Kidney capillary endothelial cell (primary cell): Measurements from ENCODE around the gene ENDOV.

Source experiments
- DNase-seq: peaks from one replicate; pipeline ENCODE4 v3.0.0-alpha.2; 2018; ENCODE audit warnings: low spot score

Gene ENDOV

DNA sequence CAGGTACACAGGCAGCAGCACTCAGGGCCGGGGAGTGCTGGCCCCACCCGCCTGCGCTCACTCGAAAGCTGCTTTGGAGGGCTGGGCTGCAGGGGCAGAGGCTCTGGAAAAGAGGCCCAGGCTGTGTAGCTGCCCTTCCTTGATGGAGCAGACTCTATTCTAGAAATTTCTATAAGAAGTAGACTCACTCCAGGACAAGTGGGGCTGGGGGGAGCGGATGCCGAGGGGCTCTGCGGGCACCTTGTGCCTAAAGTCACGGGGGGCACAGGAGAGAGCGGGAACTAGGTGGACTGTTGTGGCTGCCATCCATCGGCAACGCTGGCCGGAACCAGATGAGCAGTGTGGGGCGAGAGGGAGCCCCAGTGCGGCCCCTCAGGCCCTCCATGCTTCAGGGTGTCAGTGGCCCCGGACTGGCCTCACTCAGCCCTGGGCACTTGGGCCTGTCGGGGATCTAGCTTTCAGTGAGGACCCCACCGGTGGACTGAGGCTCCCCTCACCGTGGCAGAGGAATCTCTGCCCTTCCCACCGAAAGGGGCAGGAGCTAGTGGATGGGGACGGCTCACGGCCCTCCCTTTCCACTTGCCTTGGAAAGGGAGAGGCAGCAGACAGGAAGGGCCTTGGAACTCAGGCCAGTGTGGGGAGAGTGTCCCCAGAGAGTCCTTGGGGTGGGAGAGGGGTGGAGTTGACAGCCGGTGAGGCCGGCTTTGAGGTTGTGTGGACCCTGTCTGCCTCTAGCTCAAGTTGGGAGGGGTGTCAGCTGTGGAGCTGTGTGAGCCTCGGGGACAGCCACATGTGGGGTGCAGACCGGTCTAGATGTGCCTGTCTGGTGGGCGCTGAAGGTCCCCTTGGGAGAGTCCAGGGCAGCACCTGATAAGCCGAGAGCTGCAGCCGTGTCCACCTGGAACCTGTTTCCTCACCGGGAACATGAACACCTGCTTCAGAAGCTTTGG lies 16.6 kb downstream of the ENDOV start:
- no peak for DNase-seq

- DNase-seq = no peak
Measured at GRCh38 chr17:80432350-80432955, 17.5 kb downstream of the ENDOV start.

GRCh38 chr17:80432961-80433550 lies 18.1 kb downstream of the ENDOV start:
- no peak for DNase-seq

DNA sequence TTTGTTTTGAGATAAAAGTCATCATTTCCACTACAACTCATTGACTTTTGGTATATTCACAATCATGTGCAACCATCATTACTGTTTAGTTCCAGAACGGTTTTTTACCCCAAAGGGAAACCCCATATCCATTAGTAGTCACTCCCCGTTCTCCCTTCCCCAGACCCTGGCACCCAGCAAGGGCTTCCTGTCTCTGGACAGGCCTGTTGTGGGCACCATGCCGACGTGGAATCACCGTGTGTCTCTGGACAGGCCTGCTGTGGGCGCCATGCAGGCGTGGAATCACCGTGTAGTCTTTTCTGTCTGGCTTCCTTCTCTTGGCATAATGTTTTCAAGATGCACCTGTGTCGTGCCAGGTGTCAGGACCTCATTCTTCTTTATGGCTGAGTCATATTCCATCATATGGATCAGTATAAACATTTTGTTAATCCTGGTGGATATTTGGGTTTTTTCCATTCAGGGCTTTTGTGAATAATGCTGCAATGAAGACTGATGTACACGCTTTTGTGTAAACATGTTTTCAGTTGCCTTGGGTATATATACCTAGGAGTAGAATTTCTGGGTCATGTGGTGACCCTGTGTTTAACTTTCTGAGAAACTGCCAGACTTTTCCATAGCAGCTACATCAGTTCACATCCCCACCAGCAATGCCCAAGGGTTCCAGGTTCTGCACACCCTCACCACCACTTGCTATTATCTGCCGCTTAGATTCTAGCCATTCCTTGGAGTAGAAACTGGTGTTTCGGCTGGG lies 19.1 kb downstream of the ENDOV start:
- no peak for DNase-seq

DNA sequence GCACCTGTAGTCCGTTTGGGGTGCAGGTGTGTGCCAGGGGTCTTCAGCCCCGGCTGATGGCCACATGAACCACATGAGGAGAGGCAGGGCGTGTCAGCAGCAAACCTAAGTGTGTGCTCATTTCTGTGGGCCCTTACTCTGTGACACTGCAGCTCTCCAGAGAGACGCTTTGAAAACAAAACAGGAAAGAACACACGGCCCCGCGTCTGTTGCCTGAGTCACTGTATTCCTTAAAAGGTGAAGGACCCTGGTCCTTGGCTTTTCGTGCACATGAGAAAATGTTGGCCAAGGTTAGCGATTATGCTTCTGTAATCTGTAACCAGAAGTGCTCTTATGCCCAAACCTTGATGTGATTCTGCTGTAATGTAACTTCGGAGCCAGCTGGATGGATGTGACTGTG lies 22.6 kb downstream of the ENDOV start:
- DNase-seq = no peak

DNA sequence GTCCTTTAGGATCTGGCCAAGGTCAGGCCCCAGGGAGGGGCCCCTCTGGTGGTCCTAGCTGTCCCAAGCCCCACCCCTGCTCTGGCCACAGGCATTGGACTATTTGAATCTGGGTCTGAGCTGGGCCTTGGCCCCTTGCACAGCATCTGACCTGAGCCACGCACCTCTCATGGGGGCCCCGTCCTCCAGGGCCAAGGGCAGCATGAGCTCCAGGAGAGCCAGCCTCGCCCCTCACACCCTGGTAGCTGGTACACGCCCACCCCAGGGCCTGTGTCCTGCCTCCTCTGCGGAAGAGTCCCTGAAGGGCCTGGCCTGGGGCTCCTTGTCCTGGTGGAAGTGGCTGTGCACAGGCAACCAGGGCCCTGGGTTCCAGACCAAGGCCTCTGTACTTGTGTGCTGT lies 23.8 kb downstream of the ENDOV start:
- no peak for DNase-seq

DNA sequence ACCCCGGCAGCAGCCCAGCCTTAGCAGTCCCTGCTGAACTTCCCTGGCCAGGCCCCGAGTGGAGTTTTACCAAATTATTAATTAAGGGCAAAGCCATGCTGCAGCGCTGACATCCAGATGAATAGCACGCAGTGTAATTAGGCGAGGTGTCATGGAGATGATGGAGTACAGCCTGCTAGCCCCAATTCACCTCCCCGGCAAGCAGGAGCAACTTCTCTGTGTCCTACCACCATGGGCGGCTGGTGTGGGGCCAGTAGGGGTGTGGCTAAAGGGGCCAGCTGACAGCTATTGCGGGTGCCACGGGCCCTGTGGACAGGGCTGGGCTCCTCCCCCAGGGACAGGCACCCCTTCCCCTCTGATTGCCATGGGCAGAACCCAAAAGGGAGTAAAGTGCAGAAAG lies 24.5 kb downstream of the ENDOV start:
- DNase-seq = no peak

GRCh38 chr17:80441133-80441578 lies 26.2 kb downstream of the ENDOV start:
- DNase-seq = peak; percentile 42

DNA sequence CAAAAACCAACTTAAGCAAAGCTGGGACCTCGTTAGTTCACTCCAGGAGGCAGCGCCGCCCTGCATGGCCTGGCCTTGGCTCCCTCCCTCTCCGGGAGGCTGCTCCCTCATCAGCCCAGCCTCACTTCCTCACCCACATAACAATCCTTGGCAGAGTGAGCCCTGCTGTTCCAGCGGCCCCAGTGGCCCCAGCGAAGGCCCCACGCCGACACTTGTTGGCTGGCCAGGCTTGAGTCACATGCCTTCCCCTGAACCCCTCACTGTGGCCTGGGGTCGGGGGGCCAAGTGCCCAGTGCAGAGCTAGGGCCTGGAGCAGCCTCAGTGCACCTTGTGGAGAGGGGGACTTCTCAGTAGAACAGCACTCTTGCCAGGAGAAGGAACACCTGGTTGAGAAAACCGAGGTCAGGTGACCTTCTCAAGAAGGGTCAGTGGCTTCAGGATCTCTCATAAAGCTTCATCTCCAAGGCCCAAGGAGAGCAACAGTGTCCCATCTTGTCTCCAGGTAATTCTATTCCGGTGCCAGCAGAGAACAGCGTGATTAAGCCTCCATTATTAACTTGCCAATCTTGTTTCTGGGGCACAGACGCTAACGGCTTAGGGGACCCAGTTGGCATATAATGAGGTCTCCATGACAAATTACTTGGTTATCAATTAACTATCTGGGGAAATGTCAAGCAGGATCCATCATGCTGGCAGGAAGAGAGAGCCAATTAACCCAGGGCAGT lies 26.8 kb downstream of the ENDOV start:
- no peak for DNase-seq

DNA sequence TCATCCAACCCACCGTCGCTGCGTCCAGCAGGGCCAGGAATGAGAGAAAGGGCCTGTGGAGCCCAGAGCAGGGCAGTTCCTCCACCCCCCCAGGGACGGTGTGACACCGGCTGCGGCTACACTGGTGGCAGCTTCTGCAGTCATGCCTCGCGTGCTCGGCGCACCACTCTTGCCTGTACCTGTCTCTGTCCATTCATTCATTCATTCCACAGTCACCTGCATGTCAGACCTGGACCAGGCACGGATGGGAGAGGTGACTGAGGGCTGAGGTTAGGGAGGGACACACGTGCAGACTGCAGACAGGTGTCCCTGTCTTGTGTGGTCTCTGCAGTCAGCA lies 27.3 kb downstream of the ENDOV start:
- no peak for DNase-seq

GRCh38 chr17:80442764-80443163 lies 27.8 kb downstream of the ENDOV start:
- no peak for DNase-seq

DNA sequence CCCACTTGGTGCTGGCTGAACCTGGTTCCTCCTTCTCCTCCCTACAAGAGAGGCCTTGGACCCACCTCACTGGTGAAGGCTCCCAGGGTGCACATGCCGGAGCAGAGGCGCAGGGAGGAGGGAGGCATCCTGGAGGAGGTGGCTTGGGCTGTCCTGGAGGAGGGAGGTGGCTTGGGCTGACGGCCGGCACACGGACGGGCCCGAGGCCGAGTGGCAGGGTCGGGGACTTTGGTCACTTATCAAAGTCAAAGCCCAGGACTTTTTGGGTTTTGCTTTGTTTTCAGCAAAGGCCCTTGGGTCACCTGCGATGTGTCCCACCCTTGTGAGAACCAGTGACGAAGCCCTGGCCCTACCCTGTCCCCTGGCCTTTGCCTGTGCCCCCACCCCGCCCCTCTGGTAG lies 28.5 kb downstream of the ENDOV start:
- no peak for DNase-seq

GRCh38 chr17:80443916-80444643 lies 29.1 kb downstream of the ENDOV start:
- DNase-seq = no peak

- DNase-seq = no peak
Measured at GRCh38 chr17:80444644-80444979, 29.6 kb downstream of the ENDOV start.

DNA sequence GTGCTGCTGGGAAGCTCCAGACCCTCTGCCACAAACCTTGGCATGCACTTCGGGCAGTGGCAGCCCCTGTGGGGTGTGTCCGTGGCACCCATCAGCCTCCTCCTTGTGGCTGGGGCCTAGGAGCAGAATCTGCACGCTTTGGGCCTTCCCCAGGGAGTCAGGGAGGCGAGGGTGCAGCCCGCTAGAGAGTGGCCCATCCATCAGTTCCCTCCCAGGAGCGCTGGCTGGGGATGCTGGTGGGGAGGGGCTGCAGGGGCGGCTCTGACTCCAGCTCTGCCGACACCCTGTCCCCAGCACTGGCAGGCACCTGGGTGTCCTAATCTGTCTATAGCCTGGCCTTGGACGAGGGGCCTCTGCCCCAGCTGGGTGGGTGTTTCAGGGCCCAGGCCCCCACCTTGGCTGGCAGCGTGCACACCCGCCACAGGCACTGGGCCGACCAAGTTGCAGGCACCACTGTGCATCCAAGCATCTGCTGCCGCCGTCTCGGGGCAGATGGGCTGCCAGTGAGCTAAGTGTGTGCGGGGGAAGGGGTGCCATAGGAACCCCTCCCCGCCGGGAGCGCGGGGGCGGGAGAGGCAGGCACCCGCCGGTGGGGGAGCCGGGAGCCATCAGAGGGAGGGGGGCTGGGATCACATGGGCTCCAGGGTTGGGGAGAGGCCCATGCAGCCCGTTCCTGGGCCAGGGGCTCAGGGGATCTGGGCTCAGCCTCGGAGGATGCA lies 30.2 kb downstream of the ENDOV start:
- DNase-seq = no peak

DNA sequence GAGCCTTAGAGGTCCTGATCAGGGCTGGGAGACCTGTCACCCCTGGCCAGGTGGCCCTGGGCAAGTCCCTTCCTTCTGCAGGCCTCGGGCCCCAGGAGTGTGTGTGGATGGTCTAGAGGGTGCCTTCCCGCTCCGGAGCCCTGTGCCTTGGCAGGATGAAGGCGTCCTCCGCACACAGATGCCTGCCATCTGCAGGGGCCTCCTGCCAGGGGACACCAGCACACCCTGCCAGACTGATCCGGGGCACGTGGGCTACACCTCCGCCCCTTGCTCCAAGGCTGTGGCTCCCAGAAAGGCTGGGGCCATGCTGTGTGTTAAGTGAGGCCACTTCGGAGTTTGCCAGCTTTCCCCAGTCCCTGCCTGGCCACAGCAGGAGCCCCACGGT lies 30.8 kb downstream of the ENDOV start:
- DNase-seq = no peak

- no peak for DNase-seq
Measured at GRCh38 chr17:80446645-80447405, 31.9 kb downstream of the ENDOV start.

- no peak for DNase-seq
Measured at GRCh38 chr17:80447790-80448189, 32.8 kb downstream of the ENDOV start.

DNA sequence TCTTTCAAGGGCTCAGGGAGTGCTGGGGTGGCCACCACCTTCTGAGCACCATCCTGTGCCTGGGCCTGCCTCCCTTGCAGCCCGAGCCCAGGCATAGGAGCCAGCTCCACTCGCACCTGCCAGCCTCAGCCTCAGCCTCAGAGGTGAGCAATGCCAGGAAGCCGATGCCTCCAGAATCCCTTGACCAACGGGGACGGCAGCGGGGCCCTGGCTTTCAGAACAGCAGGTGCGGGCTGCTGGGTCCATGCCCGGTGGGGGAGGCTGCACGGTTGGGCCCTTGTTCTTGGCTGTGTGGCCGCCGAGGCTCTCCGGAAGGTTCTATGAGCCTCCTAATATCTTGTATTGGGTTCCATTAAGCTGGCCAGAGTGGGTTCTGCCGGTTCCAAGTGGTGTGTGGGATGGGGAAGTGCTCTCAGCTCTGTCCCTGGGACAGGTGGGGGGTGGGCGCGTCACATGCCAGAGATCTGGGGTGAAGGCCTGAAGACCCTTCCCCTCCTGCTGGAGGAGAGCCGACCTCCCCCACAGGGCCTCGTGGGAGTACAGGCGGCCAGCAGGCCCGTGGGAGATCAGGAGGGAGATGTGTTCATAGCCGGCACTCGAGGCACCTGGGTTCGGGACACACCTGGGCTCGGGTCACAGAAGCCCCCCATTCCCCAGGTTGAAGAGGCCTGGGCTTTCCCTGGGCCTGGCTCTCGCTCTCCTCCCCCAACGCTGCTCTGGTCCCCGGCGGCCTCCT lies 34.4 kb downstream of the ENDOV start:
- no peak for DNase-seq
